Activated T-helper 1 cell treated with Interleukin-2 at 50 U/mL for 16 hours (primary cell): ENCODE measurements around the gene FAM83E.
A peak's percentile ranks its signal among the peaks of the same experiment; 100 is the strongest.

ENCODE experiments used
- DNase-seq: peaks from one replicate; pipeline ENCODE4 v3.0.0-alpha.2; 2020; ENCODE audit warnings: low read depth

The FAM83E gene

GRCh38 chr19:48628486-48629296 is 13.8 kb upstream of the FAM83E start:
- DNase-seq: no peak

- no peak for DNase-seq
Observed at GRCh38 chr19:48627865-48628314, 13.0 kb upstream of the FAM83E start.

DNA sequence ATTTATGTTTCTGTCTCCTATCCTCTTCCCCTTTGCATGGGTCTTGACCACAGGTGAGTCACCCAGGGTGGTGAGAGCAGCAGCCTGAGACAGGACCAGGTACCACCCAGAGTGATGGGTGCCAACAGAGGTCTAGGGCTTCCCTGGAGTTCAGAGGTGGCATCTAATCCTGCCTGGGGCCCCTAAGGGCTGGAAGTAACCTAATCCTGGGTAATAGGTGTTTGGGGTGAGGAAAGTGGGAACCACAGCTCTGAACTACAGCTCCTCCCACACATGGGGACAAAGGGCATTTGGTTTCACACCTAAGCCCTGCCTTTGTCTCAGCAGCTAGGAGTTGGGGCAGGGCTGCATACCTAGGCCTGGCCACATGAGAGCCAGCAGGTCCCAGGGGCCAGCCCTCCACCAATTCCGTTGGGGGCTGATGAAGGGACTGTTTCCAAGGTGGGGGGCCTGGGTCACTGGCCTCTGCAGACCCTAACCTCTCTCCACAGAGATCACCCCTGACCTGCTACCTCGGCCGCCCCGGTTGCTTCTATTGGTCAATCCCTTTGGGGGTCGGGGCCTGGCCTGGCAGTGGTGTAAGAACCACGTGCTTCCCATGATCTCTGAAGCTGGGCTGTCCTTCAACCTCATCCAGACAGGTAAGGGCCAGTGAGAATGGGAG is 12.5 kb upstream of the FAM83E start:
- no peak for DNase-seq

GRCh38 chr19:48625891-48626327 is 11.0 kb upstream of the FAM83E start:
- no peak for DNase-seq

DNA sequence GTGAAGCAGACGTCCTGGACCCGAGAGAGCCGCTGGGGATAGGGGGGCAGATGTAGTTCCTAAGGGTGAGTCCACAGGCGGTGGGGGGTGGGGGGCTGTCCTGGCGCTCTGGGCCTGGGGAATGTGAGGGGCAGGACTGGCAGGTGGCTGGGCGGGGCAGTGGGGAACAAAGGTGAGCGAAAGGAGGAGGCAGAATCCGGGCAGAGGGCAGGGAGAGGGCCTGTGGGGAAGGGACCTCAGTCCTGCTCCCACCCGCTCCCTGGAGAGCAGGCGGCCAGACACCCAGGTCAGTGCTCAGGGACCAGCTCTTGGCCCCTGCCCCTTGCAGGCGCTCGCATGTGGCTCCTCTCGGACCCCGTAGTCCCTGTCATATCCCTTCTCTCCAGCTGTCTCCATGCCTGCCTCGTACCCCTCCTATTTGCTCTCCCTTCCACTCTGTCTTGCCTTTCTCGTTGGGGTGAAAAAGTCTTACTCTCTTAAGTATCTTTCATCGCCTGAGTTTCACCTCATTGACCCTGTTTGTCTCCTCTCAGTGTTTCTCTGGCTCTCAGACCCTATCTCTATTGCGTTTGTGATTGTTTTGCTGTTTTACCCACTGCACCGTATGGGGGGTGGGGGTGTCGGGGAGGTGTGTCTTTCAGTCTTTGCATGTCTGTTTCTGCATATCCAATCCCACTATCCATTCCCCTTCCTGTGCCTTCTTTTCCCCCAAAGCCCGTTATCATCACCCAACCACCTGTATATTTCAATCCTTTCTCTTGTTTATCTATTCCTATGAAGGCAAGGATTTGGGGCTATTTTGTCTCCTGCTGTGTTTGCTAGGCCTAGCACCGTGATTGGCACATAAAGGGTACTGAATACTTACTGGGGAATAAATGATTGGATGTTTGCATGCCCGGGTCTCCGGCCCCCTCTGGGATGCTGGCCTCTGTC is 10.2 kb upstream of the FAM83E start:
- no peak for DNase-seq

DNA sequence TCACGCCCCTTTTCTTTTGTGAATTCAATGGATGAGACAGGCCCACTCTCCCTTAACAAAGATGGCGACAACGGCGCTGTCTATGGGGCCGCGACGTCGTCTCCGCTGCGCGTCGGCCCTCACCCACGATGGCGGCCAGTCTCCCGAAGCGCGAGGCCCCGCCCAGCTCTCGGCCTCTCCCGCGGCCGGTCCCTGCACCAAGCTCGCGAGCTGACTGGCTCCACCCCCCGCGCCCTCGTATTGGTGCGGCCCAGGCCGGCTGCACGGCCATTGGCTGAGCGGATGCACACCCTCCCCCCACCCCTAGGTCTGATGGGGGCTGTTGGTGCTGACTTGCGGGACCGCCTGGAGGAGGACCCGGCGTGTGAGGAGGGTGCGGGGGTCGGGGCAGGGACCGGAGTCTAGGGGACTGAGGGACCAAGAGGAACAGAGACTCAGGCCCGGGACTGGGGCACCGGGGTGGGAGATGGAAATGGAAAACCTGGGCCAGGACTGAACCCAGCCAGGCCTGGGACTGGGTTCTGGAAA is 9.3 kb upstream of the FAM83E start:
- DNase-seq: peak; percentile 92

DNA sequence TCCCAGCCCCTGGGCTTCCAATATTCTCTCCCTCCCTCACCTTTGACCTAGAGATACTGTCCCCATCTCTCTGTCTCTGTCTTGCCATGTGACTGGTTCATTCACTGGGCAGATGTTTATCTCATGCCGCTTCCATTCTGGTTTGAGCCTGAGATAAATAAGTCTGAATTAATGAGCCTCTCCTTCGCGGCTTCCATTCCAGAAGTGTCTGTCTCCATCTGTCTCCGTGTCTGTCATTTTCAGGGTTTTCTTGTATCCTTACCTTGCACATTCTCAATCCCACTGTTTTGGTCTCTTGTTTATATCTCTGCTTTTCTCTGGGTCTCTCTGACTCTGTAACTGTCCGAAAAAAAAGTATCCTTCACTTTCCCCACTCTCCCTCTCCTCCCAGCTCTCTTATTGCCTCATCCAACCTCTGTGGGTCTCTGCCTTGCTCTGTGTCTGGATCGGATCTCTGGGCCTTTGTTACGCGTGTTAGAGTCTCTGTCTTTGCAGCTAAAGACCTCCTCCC is 8.7 kb upstream of the FAM83E start:
- DNase-seq: no peak

- no peak for DNase-seq
Observed at GRCh38 chr19:48619692-48620585, 5.1 kb upstream of the FAM83E start.

DNA sequence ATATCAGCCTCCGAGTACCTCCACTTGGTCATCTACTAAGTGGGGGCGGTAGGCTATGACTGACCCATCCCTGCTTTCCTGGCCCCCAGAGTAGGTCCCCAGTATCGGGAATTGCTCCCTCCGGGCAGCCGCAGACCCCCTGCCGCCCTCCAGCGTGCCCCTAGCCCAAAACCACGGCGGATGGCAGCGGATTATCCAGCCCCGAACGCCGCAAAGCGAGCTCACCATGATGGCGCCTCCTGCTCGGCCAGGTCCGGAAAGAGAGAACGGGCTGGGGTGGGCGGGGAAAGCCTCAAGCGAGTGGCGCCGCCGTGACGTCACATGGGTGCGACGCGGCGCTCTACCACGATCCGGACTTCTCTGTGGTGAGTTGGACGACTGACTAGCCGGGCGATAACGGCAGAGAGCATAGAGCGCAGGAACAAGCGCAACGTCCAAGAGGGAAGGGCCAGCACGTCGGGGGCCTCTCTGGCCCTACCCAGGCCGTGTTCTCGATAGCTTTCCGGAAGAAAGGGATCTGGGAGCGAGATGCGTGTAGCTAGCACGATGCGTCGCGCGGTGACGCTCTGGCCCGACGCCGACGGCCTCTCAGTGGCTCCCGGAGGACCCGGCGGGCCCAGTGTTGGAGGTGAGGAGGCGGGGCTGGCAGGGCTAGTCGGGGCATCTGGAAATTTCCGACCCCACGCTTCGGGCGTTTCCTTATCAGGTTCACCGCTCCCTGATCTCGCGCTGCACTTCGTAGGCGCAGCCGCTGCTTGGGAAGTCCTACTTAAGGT is 4.2 kb upstream of the FAM83E start, which contains the start of the genes RPL18 and SPHK2:
TSS of gene RPL18 (minus strand) at position 263 of the 776 bp plus-strand sequence. CDS start at position 228, 35 bp downstream.
TSS of gene SPHK2 (plus strand) at position 591 of the 776 bp plus-strand sequence. CDS start 1,009 bp downstream, outside the sequence.
- peak; percentile 95 for DNase-seq

GRCh38 chr19:48618278-48618915 is 3.5 kb upstream of the FAM83E start:
- no peak for DNase-seq

DNA sequence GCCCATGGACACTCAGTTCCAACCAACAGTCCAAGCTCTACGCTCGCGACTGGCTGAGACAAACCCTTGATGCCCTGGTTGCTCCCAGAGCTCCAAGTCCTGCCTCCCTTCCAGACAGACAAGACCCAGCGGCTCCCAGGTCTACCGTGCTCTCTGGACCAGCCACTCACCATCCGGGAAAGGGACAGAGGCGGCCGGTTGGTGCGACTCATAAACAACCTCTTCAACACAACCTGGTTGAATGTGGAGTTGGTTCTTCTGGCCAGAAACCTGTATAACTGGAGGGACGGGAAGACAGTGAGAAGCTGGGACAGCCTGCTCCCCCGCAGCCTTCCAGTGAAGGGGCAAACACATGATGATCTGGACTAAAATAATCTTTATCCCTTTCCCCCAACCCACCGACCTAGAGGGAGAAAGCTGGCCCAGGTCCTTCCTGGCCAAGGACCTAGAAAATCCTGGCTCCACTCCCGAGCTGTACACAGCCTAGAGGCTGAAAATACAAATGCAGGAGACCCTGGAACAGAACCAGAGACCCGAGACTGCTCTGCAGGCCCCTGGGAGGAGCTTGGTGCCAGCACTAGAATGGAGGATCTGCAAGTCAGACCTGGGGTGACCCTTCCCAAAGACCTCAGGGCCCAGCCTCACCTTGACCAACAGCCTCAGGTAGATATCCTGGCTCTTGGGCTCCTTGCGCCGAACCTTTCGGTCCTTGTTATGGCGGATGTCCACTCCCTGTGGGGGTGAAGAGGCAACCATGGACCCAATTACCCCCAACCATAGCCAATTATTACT is 2.5 kb upstream of the FAM83E start:
- no peak for DNase-seq

GRCh38 chr19:48616491-48617056 is 1.7 kb upstream of the FAM83E start:
- DNase-seq: no peak

- no peak for DNase-seq
Observed at GRCh38 chr19:48616041-48616436, 1.2 kb upstream of the FAM83E start.

DNA sequence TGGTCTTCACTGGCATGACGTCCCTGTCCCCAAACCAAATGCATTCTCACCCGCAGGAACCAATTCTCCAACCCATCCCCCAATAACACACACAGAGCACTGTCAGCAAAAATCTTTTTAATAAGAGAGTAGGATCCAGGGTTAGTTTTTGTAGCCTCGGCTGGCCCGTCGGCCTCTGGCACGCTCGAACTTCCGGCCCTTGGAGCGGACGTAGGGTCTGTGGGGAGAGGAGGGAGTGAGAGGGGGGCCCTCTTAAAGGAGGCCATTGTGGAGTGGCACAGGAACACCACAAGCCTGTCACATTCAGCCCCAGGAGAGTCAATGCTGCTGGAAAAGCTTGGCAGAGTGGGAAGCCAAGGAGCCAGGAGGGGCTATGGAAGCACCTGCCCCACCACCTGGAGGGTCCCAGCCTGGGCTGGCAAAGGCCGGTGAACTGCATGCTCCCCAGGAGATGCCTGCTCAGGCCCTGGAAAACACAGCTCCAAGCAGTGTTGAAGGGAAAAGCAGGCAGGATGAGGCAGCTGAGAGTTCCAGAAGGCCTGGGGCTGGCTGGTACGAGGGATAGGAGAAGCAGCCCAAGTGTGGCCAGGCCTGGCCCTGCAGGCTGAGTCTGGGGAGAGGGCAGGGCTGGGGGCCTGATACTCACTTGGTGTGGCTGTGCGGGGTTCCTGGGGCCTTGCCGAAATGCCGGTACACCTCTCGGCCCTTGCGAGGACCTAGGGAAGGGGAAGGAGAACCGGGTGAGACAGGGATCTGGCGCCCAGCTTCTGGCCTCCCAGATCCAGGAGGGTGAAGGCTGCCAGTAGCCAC is 560 bp upstream of the FAM83E start:
- DNase-seq: no peak

DNA sequence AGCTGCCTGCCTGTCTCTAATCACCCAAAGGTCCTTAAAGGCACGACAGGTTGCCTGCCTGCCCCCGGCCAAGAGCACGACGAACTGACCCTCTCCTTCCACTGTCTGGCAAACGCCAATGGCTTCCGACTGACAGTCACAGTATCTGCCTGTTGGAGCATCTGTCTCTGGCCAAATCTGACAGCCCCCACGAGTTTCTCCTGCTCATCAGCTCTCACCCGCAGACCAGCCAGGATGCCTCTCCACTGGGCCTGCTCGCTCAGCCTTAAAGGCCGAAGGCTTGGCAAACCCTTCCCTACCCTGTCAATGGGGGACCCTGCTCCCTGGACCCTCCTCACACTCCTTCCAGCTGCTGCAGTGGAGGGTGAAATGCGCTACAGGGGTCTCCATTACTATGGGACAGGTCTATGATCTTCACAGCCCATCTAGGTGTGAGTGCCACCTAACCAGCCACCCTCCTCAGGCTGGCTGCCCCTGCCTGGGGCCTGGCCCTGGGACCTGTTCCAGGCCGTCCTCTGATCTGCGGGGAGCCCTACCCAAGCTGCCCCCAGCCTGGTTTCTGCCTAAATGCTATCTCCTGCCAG is 932 bp downstream of the FAM83E start:
- no peak for DNase-seq

DNA sequence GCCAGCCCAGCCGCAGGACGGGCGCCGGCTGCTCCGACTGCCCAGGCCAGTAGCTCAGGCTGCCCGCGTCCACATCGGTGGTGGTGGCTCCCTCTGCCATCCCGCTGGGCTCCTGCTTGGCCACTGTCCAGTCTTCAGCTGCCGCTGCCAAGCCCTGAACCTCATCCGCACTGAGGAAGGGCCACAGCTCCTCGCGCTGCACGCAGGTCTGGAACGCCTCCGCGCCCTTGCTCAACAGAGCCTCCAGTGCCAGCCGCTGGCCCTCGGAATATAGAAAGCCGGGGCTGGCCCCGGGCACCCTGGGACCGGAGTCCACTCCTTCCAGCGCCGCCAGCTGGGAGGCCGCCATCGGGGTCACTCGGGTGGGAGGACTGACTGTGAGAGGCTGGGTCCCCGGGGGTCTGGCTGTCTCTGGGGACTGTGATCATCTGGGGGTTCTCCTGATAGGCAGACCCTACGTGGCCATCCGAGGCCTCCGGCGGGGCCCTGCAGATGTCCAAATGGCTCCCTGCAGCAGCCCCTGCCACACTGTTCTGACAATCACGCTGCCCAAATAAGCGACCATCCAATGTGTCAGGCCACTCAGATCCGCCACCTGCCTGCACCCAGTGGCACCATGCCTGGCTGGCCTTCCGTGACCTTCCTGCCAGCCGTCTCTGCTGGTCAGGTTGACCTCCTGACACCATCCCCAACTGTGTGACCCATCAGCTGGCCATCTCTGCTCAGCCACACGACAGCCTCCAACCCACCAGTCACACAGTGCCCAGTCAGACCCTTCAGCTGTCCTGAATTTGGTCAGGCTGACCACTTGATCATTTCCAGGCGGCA is 1.6 kb downstream of the FAM83E start:
- no peak for DNase-seq
